ENCODE measurements around the gene AKR1C8. TPM values are rescaled to one million over a fixed set of nuclear protein-coding genes. Genes with fewer than 3 reads are reported as not detected.

AKR1C8 gene
- total and polyA plus RNA-seq, 2 of the 13 experiments (the other 11 are each of a cell fraction or from before 2014, with no cell fraction given), result 0.12 TPM; not detected in 1

- DNase-seq (ENCODE audit: low spot score), result no peak
- ATAC-seq, result peak; percentile 73
- 69% methylated on average over 8 of the region's 8 CpGs for WGBS (ENCODE audit: low lambda C conversion rate)
- in situ Hi-C loops (cut with HindIII; ENCODE audit: extremely low pct_ligation_motif_present, low pct_unique_long_range_greater_than_20kb), result no loop called here
- no peak for FAIRE-seq
- Histone ChIP-seq H3K9ac (ENCODE audit: insufficient read depth, low read depth, low read length) (no peak overlapping the region), H2AFZ (ENCODE audit: low read length) (no peak overlapping the region), H3K79me2 (ENCODE audit: insufficient read depth, low read length) (no peaks in the 10 kb centered on the region), H3K27ac (ENCODE audit: extremely low read length, insufficient read depth, low read length) (no peak overlapping the region), H3K27me3 (ENCODE audit: control insufficient read depth in 1 of 2, insufficient read depth in 2 of 2, low read length in 2 of 2) (no peaks in the 10 kb centered on the region), H3K9me3 (ENCODE audit: low read length) (no peaks in the 10 kb centered on the region), H4K20me1 (ENCODE audit: insufficient read depth, low read length) (no peaks in the 10 kb centered on the region), H3K4me3 (replicated peaks in 1 of 3; ENCODE audit: insufficient read depth in 1 of 3, low read depth in 2 of 3, low read length in 3 of 3) (no peak overlapping the region), H3K4me2 (ENCODE audit: low read depth, low read length) (no peak overlapping the region), H3K36me3 (replicated peaks in 1 of 2; ENCODE audit: control insufficient read depth in 1 of 2, insufficient read depth in 2 of 2, low read length in 2 of 2) (peaks cover 2 to 28% of the 10 kb centered on the region in 2 experiments; a peak in 3 of 5 replicates), H3K4me1 (ENCODE audit: insufficient read depth, low read length) (peaks cover 25% of the 10 kb centered on the region; the same call in 1 of the 2 replicates)
- POLR2A ChIA-PET, result interaction anchor here (1.2 to 1.6 kb wide), 4 partner anchors 10 to 18 kb away, joined by 3 to 6 read pairs (median 4); partner anchors contain the start of gene AKR1C3
- CTCF ChIA-PET (ENCODE audit: low intra/inter-chr PET ratio, low total read pairs), result no interaction called here
- TF ChIP-seq ZFP91 (CRISPR knock-in tag; IDR thresholded peaks at IDR 0.05; ENCODE audit: borderline replicate concordance) (no peak), ZNF234 (CRISPR knock-in tag; conservative IDR thresholded peaks at IDR 0.05) (no peak), ZBTB38 (CRISPR knock-in tag; IDR thresholded peaks at IDR 0.05) (peak; percentile 64), POLR2G (IDR thresholded peaks at IDR 0.05; ENCODE audit: low read depth, low read length) (peak; percentile 50; the same call in 1 of the 2 replicates), PAF1 (CRISPR knock-in tag; IDR thresholded peaks at IDR 0.05) (peak; percentile 68; the same call in 1 of the 2 replicates)
- intact Hi-C loops (cut with micrococcal nuclease; ENCODE audit: unreplicated experiment), result no loop called here
- BruUV-seq (replicated peaks), result no TSS peak
Observed at GRCh38 chr10:5107860-5108526, 77.0 kb downstream of the AKR1C8 start.

- Histone ChIP-seq H4K20me1 (ENCODE audit: insufficient read depth, low read length) (no peaks in the 10 kb centered on the region), H3K9ac (ENCODE audit: insufficient read depth, low read depth, low read length) (no peak overlapping the region), H3K79me2 (ENCODE audit: insufficient read depth, low read length) (no peaks in the 10 kb centered on the region), H3K27me3 (ENCODE audit: control insufficient read depth in 1 of 2, insufficient read depth in 2 of 2, low read length in 2 of 2) (no peaks in the 10 kb centered on the region), H3K36me3 (replicated peaks in 1 of 2; ENCODE audit: control insufficient read depth in 1 of 2, insufficient read depth in 2 of 2, low read length in 2 of 2) (peaks cover 5 to 37% of the 10 kb centered on the region in 2 experiments), H3K4me3 (replicated peaks in 1 of 3; ENCODE audit: insufficient read depth in 1 of 3, low read depth in 2 of 3, low read length in 3 of 3) (no peak overlapping the region), H3K27ac (ENCODE audit: extremely low read length, insufficient read depth, low read length) (no peak overlapping the region), H3K9me3 (ENCODE audit: low read length) (no peaks in the 10 kb centered on the region), H2AFZ (ENCODE audit: low read length) (no peak overlapping the region), H3K4me1 (ENCODE audit: insufficient read depth, low read length) (peaks cover 29% of the 10 kb centered on the region; the same call in 1 of the 2 replicates), H3K4me2 (ENCODE audit: low read depth, low read length) (no peak overlapping the region)
- FAIRE-seq (no peak), DNase-seq (ENCODE audit: low spot score) (no peak), ATAC-seq (no peak)
- no TSS peak for BruUV-seq (replicated peaks)
- CTCF ChIA-PET (ENCODE audit: low intra/inter-chr PET ratio, low total read pairs), result no interaction called here
- intact Hi-C loops (cut with micrococcal nuclease; ENCODE audit: unreplicated experiment) (no loop called here), in situ Hi-C loops (cut with HindIII; ENCODE audit: extremely low pct_ligation_motif_present, low pct_unique_long_range_greater_than_20kb) (no loop called here)
- WGBS (ENCODE audit: low lambda C conversion rate), result 95% methylated on average over 1 of the region's 1 CpG
- POLR2A ChIA-PET, result no interaction called here
- TF ChIP-seq ZNF773 (CRISPR knock-in tag; IDR thresholded peaks at IDR 0.05; ENCODE audit: borderline replicate concordance) (no peak), AHR (CRISPR knock-in tag; IDR thresholded peaks at IDR 0.05) (no peak), PREB (CRISPR knock-in tag; IDR thresholded peaks at IDR 0.05) (no peak), ZNF883 (CRISPR knock-in tag; IDR thresholded peaks at IDR 0.05; ENCODE audit: not compliant biosample characterization) (no peak), ZNF569 (CRISPR knock-in tag; IDR thresholded peaks at IDR 0.05; ENCODE audit: borderline replicate concordance) (no peak)
Observed at GRCh38 chr10:5106553-5106952, 78.4 kb downstream of the AKR1C8 start.

Data from HepG2 (cell line).